Mesendoderm (in vitro differentiated cells): ENCODE measurements around the gene GRIK4.

Experiments used
- DNase-seq: peaks from one replicate; pipeline ENCODE4 v3.0.0; 2013
- H2AK5ac ChIP-seq: 2 replicates; pipeline ENCODE4 v1.6.1; 2013; ENCODE audit warnings: low read length, inconsistent platforms
- H2BK120ac ChIP-seq: 2 replicates; pipeline ENCODE4 v1.6.1; 2013; ENCODE audit warnings: low read depth, mild to moderate bottlenecking, low read length, moderate library complexity, mixed read lengths
- H2BK15ac ChIP-seq: replicated peaks from 2 replicates; pipeline ENCODE4 v1.6.1; 2013; ENCODE audit warnings: low read depth, mild to moderate bottlenecking, moderate library complexity
- H2BK5ac ChIP-seq: 2 replicates; pipeline ENCODE4 v1.6.1; 2013; ENCODE audit warnings: low read length, inconsistent platforms
- H3K18ac ChIP-seq: 2 replicates; pipeline ENCODE4 v1.6.1; 2013; ENCODE audit warnings: mild to moderate bottlenecking, low read length, mixed read lengths
- H3K23ac ChIP-seq: one replicate; pipeline ENCODE4 v1.6.1; 2013; ENCODE audit warnings: low read length
- H3K27ac ChIP-seq: 2 replicates; pipeline ENCODE4 v1.5.1; 2013; ENCODE audit warnings: low read depth, mild to moderate bottlenecking, inconsistent platforms, low read length, moderate library complexity
- H3K27me3 ChIP-seq: 2 replicates; pipeline ENCODE4 v1.6.1; 2013; ENCODE audit warnings: low read length, control low read depth, mild to moderate bottlenecking, inconsistent platforms; ENCODE audit not compliant: insufficient read depth, poor library complexity
- H3K36me3 ChIP-seq: 2 replicates; pipeline ENCODE4 v1.6.1; 2013; ENCODE audit warnings: low read length, inconsistent platforms; ENCODE audit not compliant: control insufficient read depth, insufficient read depth
- H3K4ac ChIP-seq: one replicate; pipeline ENCODE4 v1.6.1; 2013; ENCODE audit warnings: low read depth, mild to moderate bottlenecking, low read length, moderate library complexity
- H3K4me1 ChIP-seq: 2 replicates; pipeline ENCODE4 v1.6.1; 2013; ENCODE audit warnings: low read depth, low read length, inconsistent platforms; ENCODE audit not compliant: control insufficient read depth
- H3K4me2 ChIP-seq: 2 replicates; pipeline ENCODE4 v1.6.1; 2013; ENCODE audit warnings: low read length
- H3K4me3 ChIP-seq: 2 replicates; pipeline ENCODE4 v1.5.1; 2013; ENCODE audit warnings: mild to moderate bottlenecking, low read length
- H3K56ac ChIP-seq: one replicate; pipeline ENCODE4 v1.6.1; 2013; ENCODE audit warnings: low read length
- H3K79me1 ChIP-seq: 2 replicates; pipeline ENCODE4 v1.6.1; 2013; ENCODE audit warnings: low read length, inconsistent platforms
- H3K79me2 ChIP-seq: 2 replicates; pipeline ENCODE4 v1.6.1; 2013; ENCODE audit warnings: mild to moderate bottlenecking, low read length; ENCODE audit not compliant: control insufficient read depth, insufficient read depth
- H3K9ac ChIP-seq: 2 replicates; pipeline ENCODE4 v1.6.1; 2013; ENCODE audit warnings: low read length, inconsistent platforms
- H4K5ac ChIP-seq: one replicate; pipeline ENCODE4 v1.6.1; 2013; ENCODE audit warnings: low read length
- H4K8ac ChIP-seq: one replicate; pipeline ENCODE4 v1.6.1; 2013; ENCODE audit warnings: low read depth, mild to moderate bottlenecking, control low read depth, low read length, moderate library complexity
- WGBS: extraction: QIAGEN DNeasy Blood & Tissue Kit; methylation state at CpG from one replicate; pipeline ENCODE4 v1.1.7; 2013; ENCODE audit warnings: low lambda C conversion rate, missing lambda C conversion rate; ENCODE audit not compliant: insufficient coverage; ENCODE audit errors: extremely low coverage; 5-methylcytosine and 5-hydroxymethylcytosine counted together

GRIK4 gene

DNA sequence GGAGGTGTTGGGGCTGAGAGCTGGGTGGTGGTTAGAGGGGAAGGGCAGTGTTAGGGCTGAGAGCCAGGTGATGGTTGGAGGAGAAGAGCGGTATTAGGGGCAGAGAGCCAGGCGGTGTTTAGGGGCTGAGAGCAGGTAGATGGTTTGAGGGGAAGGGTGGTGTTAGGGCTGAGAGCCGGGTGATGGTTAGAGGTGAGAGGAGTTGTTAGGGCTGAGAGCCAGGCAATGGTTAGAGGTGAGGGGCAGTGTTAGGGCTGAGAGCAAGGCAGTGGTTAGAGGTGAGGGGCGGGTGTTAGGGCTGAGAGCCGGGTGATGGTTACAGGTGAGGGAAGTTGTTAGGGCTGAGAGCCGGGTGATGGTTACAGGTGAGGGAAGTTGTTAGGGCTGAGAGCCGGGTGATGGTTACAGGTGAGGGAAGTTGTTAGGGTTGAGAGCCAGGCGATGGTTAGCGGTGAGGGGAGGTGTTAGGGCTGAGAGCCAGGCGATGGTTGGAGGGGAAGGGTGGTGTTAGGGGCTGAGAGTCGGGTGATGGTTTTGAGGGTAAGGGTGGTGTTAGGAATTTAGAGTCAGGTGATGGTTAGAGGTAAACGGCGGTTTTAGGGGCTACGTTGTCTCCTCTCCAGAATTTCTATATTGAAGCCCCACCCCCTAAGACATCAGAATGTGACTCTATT lies 282.4 kb downstream of the GRIK4 start:
- Histone ChIP-seq H3K56ac (no peak overlapping the region), H2BK5ac (no peak overlapping the region), H3K4me2 (no peak overlapping the region), H2AK5ac (no peak overlapping the region), H3K4me3 (no peak overlapping the region), H4K5ac (no peak overlapping the region), H3K9ac (no peak overlapping the region), H3K79me2 (no peaks in the 10 kb centered on the region), H2BK120ac (no peak overlapping the region), H3K27me3 (no peaks in the 10 kb centered on the region), H2BK15ac (no peak overlapping the region), H3K79me1 (no peaks in the 10 kb centered on the region), H4K8ac (no peak overlapping the region), H3K4me1 (no peaks in the 10 kb centered on the region), H3K4ac (no peak overlapping the region), H3K36me3 (no peaks in the 10 kb centered on the region), H3K27ac (no peak overlapping the region), H3K18ac (no peak overlapping the region), H3K23ac (no peak overlapping the region)
- DNase-seq, result no peak
- WGBS, result 100% methylated on average over 1 of the region's 14 CpGs

DNA sequence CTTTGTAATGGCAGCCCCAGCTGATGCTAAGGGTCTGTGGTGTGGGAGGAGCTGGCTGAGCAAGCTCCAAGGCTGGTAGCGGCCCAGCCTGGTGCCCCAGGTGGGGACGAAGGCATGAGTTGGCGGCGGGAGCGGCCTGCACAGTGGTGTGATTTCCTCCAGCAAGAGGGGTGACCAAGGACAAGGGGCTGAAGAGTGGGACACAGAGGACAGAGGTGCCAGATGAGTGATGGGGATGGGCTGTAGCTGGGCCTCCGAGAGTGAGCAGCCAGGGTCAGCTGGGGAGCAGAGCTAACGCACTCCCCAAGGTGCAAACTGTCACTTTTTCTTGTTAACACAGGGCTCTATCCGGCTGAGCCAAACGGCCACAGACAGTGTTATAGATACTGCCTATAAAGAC lies 283.2 kb downstream of the GRIK4 start:
- H3K56ac ChIP-seq, result no peak overlapping the region
- H3K27me3 ChIP-seq, result no peaks in the 10 kb centered on the region
- no peak for DNase-seq
- H4K8ac ChIP-seq, result no peak overlapping the region
- no peak overlapping the region for H2BK120ac ChIP-seq
- H4K5ac ChIP-seq, result no peak overlapping the region
- H3K18ac ChIP-seq, result no peak overlapping the region
- no peak overlapping the region for H3K4me3 ChIP-seq
- no peak overlapping the region for H3K27ac ChIP-seq
- no peaks in the 10 kb centered on the region for H3K4me1 ChIP-seq
- no peak overlapping the region for H3K9ac ChIP-seq
- H2BK15ac ChIP-seq, result no peak overlapping the region
- no peaks in the 10 kb centered on the region for H3K79me1 ChIP-seq
- no peak overlapping the region for H3K4ac ChIP-seq
- no peak overlapping the region for H3K4me2 ChIP-seq
- no peak overlapping the region for H3K23ac ChIP-seq
- WGBS, result no CpG with 5 or more reads among the region's 9 CpGs
- H3K36me3 ChIP-seq, result no peaks in the 10 kb centered on the region
- no peaks in the 10 kb centered on the region for H3K79me2 ChIP-seq
- H2AK5ac ChIP-seq, result no peak overlapping the region
- H2BK5ac ChIP-seq, result no peak overlapping the region

GRCh38 chr11:120795185-120795584 lies 283.6 kb downstream of the GRIK4 start:
- Histone ChIP-seq H3K4ac (no peak overlapping the region), H3K18ac (no peak overlapping the region), H2BK120ac (no peak overlapping the region), H3K79me2 (no peaks in the 10 kb centered on the region), H3K9ac (no peak overlapping the region), H3K4me1 (no peaks in the 10 kb centered on the region), H3K23ac (no peak overlapping the region), H3K4me3 (no peak overlapping the region), H3K36me3 (no peaks in the 10 kb centered on the region), H2AK5ac (no peak overlapping the region), H4K8ac (no peak overlapping the region), H2BK5ac (no peak overlapping the region), H4K5ac (no peak overlapping the region), H3K56ac (no peak overlapping the region), H3K4me2 (no peak overlapping the region), H3K79me1 (no peaks in the 10 kb centered on the region), H3K27me3 (no peaks in the 10 kb centered on the region), H2BK15ac (no peak overlapping the region), H3K27ac (no peak overlapping the region)
- no peak for DNase-seq
- no CpG with 5 or more reads among the region's 11 CpGs for WGBS

- Histone ChIP-seq H2AK5ac (no peak overlapping the region), H3K27ac (no peak overlapping the region), H3K79me2 (no peaks in the 10 kb centered on the region), H3K4me1 (no peaks in the 10 kb centered on the region), H2BK5ac (no peak overlapping the region), H3K18ac (no peak overlapping the region), H3K36me3 (no peaks in the 10 kb centered on the region), H2BK15ac (no peak overlapping the region), H3K79me1 (no peaks in the 10 kb centered on the region), H2BK120ac (no peak overlapping the region), H3K23ac (no peak overlapping the region), H3K9ac (no peak overlapping the region), H3K4ac (no peak overlapping the region), H3K56ac (no peak overlapping the region), H3K27me3 (no peaks in the 10 kb centered on the region), H3K4me2 (no peak overlapping the region), H4K5ac (no peak overlapping the region), H4K8ac (no peak overlapping the region), H3K4me3 (no peak overlapping the region)
- no peak for DNase-seq
- WGBS, result no CpG with 5 or more reads among the region's 9 CpGs
Observed at GRCh38 chr11:120797143-120797542, 285.6 kb downstream of the GRIK4 start.

DNA sequence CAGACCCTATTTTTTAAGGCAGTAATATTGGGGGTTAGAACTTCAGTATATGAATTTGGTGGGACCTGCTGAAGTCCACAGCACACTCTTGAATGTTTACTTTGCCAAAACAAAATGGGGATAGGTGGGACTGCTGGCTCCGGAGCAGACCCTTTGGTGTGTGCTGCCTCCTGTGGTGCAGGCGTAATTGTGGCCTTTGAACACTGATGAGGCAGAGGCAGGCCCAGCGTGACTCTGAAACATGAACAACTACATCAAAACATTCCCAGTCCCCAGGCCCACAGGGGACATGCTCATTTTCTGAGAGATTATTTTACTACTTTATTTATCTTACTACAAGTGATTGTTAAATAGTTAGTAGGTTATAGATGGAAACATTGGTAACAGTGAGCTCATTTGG lies 287.3 kb downstream of the GRIK4 start:
- Histone ChIP-seq H3K4me1 (no peaks in the 10 kb centered on the region), H3K4ac (no peak overlapping the region), H3K9ac (no peak overlapping the region), H3K23ac (no peak overlapping the region), H2BK120ac (no peak overlapping the region), H2BK5ac (no peak overlapping the region), H3K36me3 (no peaks in the 10 kb centered on the region), H3K27ac (no peak overlapping the region), H4K8ac (no peak overlapping the region), H2BK15ac (no peak overlapping the region), H3K4me3 (no peak overlapping the region), H3K18ac (no peak overlapping the region), H3K4me2 (no peak overlapping the region), H3K27me3 (no peaks in the 10 kb centered on the region), H3K56ac (no peak overlapping the region), H4K5ac (no peak overlapping the region), H2AK5ac (no peak overlapping the region), H3K79me1 (no peaks in the 10 kb centered on the region), H3K79me2 (no peaks in the 10 kb centered on the region)
- WGBS, result no CpG with 5 or more reads among the region's 3 CpGs
- DNase-seq, result peak; percentile 20

- WGBS, result no CpG with 5 or more reads among the region's 7 CpGs
- Histone ChIP-seq H2BK5ac (no peak overlapping the region), H2BK15ac (no peak overlapping the region), H3K23ac (no peak overlapping the region), H3K18ac (no peak overlapping the region), H2BK120ac (no peak overlapping the region), H3K9ac (no peak overlapping the region), H3K79me1 (no peaks in the 10 kb centered on the region), H3K4me1 (no peaks in the 10 kb centered on the region), H3K27me3 (no peaks in the 10 kb centered on the region), H3K4me2 (no peak overlapping the region), H3K27ac (no peak overlapping the region), H3K36me3 (no peaks in the 10 kb centered on the region), H4K8ac (no peak overlapping the region), H4K5ac (no peak overlapping the region), H2AK5ac (no peak overlapping the region), H3K79me2 (no peaks in the 10 kb centered on the region), H3K4ac (no peak overlapping the region), H3K4me3 (no peak overlapping the region), H3K56ac (no peak overlapping the region)
- DNase-seq, result no peak
Observed at GRCh38 chr11:120800206-120800605, 288.7 kb downstream of the GRIK4 start.
